Measurements from ENCODE around the gene TGFBRAP1.

The TGFBRAP1 gene

DNA sequence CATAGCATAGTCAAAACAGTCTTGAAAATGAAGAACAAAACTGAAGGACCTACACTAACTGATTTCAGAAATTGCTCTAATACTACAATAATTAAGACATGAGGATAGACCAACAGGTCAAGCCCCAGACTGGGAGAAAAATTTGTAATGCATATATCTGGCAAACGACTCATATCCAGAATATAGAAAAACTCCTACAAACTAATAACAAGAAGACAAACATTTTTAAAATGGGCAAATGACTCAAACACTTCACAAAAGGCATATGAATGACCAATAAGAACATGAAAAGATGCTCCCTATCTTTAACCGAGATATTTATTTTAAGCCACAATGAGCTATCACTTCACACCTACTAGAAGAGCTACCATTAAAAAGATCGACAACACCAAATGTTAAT lies 14.2 kb downstream of the TGFBRAP1 start:
- H3K4me1 Mint-ChIP-seq: peaks cover 10% of the 10 kb centered on the region
- H3K27me3 Mint-ChIP-seq (ENCODE audit: low read depth): no peaks in the 10 kb centered on the region
- peaks cover 8% of the 10 kb centered on the region for H3K36me3 Mint-ChIP-seq (ENCODE audit: low read depth)
- H3K4me3 Mint-ChIP-seq: no peak overlapping the region
- TF ChIP-seq, protein P1, sequence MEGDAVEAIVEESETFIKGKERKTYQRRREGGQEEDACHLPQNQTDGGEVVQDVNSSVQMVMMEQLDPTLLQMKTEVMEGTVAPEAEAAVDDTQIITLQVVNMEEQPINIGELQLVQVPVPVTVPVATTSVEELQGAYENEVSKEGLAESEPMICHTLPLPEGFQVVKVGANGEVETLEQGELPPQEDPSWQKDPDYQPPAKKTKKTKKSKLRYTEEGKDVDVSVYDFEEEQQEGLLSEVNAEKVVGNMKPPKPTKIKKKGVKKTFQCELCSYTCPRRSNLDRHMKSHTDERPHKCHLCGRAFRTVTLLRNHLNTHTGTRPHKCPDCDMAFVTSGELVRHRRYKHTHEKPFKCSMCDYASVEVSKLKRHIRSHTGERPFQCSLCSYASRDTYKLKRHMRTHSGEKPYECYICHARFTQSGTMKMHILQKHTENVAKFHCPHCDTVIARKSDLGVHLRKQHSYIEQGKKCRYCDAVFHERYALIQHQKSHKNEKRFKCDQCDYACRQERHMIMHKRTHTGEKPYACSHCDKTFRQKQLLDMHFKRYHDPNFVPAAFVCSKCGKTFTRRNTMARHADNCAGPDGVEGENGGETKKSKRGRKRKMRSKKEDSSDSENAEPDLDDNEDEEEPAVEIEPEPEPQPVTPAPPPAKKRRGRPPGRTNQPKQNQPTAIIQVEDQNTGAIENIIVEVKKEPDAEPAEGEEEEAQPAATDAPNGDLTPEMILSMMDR (IDR thresholded peaks at IDR 0.05; ENCODE audit: unreplicated experiment in 3 of 3): no peak
- no peaks in the 10 kb centered on the region for H3K9me3 Mint-ChIP-seq
- no peak overlapping the region for H3K27ac Mint-ChIP-seq

DNA sequence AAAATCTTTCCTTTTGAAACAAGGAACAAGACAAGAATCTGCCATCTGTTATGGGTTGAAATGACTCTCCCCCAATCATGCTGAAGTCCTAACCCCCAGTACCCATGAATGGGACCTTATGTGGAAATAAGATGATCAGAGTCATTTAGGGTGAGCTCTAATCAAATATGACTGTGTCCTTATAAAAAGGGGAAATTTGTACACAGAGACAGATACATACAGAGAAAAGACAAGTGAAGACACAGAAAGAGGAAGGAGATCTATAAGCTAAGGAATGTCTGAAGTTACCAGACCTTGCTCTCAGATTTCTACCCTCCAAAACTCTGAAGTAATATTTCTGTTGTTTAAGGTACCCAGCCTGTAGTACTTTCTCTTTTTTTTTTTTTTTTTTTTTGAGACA lies 15.7 kb downstream of the TGFBRAP1 start:
- TF ChIP-seq, protein P1 (IDR thresholded peaks at IDR 0.05; ENCODE audit: unreplicated experiment in 3 of 3): no peak
- Mint-ChIP-seq H3K36me3 (ENCODE audit: low read depth) (peaks cover 10% of the 10 kb centered on the region), H3K4me1 (peaks cover 5% of the 10 kb centered on the region), H3K27me3 (ENCODE audit: low read depth) (no peaks in the 10 kb centered on the region), H3K4me3 (no peak overlapping the region), H3K27ac (no peak overlapping the region), H3K9me3 (no peaks in the 10 kb centered on the region)

DNA sequence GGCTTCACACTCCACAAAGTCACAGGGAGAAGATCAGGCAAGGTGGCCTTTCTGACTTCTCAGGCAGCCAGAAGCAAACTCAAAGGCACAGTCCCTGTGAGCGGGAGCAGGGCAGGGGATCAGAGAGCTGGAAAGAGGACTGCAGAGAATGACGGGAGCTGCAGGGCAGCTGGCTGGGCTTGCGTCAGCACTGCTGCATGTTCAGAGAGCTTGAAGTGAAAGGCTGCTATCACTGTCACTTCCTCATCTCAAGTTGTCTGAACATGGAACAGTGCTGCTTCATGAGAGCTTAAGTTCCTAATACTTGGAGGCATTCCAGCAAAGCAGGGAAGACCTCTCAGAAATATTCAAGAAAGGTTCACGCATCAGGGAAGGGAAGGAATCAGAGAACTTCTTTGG lies 20.4 kb downstream of the TGFBRAP1 start:
- Mint-ChIP-seq H3K27me3 (ENCODE audit: low read depth) (no peaks in the 10 kb centered on the region), H3K9me3 (no peaks in the 10 kb centered on the region), H3K27ac (no peak overlapping the region), H3K4me3 (no peak overlapping the region), H3K4me1 (no peaks in the 10 kb centered on the region), H3K36me3 (ENCODE audit: low read depth) (peaks cover 21% of the 10 kb centered on the region)
- TF ChIP-seq, protein P1 (IDR thresholded peaks at IDR 0.05; ENCODE audit: unreplicated experiment in 3 of 3): no peak

DNA sequence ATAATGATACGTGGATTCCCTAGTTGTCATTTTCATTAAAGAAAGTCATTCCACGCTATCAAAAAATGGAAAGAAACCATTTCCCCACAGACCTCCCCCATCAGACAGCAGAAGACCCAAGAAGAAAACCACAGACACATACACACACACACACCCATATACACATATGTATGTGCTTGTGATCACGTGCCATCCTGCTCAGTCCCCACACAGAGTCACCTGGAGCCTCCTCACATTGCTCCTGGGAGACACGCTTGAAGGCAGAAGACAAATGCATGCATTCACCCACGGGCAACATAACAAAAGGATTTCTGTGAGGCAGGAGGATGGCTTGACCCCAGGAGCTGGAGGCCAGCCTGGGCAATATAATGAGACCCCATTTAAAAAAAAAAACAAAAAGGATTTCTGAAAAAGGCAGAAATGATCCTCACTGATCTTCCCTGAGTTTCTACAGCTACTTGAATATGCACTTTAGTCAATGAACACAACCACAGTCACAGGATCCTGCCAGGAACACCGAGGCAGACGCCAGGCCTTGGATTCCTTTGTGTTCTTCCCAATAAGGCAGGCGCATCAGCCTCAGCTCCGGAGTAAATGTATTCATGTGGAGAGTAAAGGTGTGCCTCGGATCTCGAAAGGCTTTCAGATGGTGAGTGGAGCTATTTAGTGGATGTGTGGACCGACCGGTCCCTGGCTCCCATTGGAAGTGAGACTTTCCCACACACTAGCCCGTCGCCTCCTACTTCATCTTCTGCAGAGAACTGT lies 21.0 kb downstream of the TGFBRAP1 start:
- no peaks in the 10 kb centered on the region for H3K9me3 Mint-ChIP-seq
- peaks cover 21% of the 10 kb centered on the region for H3K36me3 Mint-ChIP-seq (ENCODE audit: low read depth)
- H3K27ac Mint-ChIP-seq: no peak overlapping the region
- no peak overlapping the region for H3K4me3 Mint-ChIP-seq
- TF ChIP-seq, protein P1 (IDR thresholded peaks at IDR 0.05; ENCODE audit: unreplicated experiment in 3 of 3): no peak
- no peaks in the 10 kb centered on the region for H3K4me1 Mint-ChIP-seq
- no peaks in the 10 kb centered on the region for H3K27me3 Mint-ChIP-seq (ENCODE audit: low read depth)

DNA sequence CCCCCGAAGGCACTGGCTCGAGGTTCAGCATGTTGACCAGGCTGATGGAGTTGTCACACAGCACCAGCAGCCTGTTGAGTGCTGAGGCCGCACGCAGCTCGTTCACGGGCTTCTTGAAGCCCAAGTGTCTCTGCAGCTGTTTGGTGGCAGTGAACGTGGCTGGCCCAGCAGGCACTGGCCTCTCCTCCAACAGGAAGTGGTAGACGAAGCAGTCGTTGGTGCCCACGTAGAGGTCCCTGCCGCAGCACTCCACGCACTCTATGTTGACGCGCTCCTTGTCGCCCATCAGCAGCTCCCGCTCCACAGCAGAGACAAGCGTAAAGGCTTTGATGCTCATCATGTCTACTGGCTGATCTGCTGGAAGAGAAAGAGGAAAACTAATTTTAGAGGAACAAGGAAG lies 21.6 kb downstream of the TGFBRAP1 start:
- Mint-ChIP-seq H3K27me3 (ENCODE audit: low read depth) (no peaks in the 10 kb centered on the region), H3K27ac (no peak overlapping the region), H3K9me3 (no peaks in the 10 kb centered on the region), H3K36me3 (ENCODE audit: low read depth) (peaks cover 21% of the 10 kb centered on the region), H3K4me1 (no peaks in the 10 kb centered on the region), H3K4me3 (no peak overlapping the region)
- TF ChIP-seq, protein P1 (IDR thresholded peaks at IDR 0.05; ENCODE audit: unreplicated experiment in 3 of 3): no peak

DNA sequence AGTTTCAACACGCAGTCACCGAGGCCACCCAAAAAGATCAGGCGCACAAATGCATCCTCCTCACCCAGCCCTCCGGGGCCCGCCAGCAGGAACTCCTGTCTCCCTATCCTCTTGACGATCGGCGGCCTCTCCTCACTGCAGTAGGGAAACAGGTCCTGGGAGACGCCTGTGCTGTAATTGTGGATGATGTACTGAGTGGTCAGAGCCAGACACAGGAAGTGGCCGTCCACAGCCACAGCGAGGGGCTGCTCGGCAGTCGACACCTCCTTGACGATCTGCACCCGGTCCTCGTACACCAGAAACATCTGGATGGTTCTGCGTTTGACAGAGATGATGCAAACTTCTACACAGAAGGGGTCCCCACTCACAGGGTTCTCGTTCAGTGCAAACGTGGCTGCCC lies 22.0 kb downstream of the TGFBRAP1 start:
- peaks cover 21% of the 10 kb centered on the region for H3K36me3 Mint-ChIP-seq (ENCODE audit: low read depth)
- TF ChIP-seq, protein P1 (IDR thresholded peaks at IDR 0.05; ENCODE audit: unreplicated experiment in 3 of 3): no peak
- H3K27ac Mint-ChIP-seq: no peak overlapping the region
- H3K4me3 Mint-ChIP-seq: no peak overlapping the region
- no peaks in the 10 kb centered on the region for H3K4me1 Mint-ChIP-seq
- H3K9me3 Mint-ChIP-seq: no peaks in the 10 kb centered on the region
- H3K27me3 Mint-ChIP-seq (ENCODE audit: low read depth): no peaks in the 10 kb centered on the region

Measured in nephron (organoid).